ENCODE measurements around the gene IL16.

IL16 gene

DNA sequence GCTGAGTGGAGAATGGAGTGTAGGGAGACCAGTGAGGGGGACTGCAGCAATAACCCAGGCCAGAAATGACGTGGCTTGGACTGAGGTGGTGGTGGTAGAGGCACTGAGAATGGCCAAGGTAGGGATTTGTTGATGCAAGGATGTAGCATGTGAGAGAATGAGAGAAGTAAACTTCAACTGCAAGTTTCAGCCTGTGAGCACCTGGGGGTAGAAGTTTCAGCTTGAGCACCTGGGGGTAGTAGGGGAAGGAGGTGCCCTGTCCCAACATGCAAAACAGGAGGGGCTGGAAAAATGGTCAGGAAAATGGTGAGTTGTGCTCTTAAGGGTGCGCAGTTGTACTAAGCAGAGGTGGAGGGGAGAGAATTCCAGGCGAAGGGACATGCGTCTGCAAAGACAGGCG is 31.0 kb downstream of the IL16 start:
- H3K27ac ChIP-seq = no peak overlapping the region
- intact Hi-C loops (cut with DNase I; ENCODE audit: low total_unique reads) = no loop called here

DNA sequence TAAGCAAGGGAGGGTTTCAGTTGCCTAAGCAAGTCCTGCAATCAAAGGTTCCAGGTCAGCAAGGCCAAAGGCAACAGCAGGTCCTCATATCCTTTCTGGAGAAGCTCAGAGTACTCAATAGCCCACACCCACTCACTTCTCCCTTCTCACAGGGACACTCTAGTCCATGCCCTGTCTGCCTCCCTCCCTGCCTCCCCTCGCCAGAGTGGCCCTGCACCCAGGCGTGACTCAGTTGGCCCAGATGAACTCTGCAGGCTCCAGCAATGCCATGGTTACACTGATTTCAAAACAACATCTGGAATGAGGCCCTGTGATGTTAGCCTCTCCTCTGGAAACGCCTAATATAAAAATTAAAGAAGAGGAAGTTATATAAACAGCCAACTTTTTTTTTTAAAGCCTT is 32.9 kb downstream of the IL16 start:
- H3K9me3 ChIP-seq = no peaks in the 10 kb centered on the region
- TF ChIP-seq, protein P1, sequence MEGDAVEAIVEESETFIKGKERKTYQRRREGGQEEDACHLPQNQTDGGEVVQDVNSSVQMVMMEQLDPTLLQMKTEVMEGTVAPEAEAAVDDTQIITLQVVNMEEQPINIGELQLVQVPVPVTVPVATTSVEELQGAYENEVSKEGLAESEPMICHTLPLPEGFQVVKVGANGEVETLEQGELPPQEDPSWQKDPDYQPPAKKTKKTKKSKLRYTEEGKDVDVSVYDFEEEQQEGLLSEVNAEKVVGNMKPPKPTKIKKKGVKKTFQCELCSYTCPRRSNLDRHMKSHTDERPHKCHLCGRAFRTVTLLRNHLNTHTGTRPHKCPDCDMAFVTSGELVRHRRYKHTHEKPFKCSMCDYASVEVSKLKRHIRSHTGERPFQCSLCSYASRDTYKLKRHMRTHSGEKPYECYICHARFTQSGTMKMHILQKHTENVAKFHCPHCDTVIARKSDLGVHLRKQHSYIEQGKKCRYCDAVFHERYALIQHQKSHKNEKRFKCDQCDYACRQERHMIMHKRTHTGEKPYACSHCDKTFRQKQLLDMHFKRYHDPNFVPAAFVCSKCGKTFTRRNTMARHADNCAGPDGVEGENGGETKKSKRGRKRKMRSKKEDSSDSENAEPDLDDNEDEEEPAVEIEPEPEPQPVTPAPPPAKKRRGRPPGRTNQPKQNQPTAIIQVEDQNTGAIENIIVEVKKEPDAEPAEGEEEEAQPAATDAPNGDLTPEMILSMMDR (IDR thresholded peaks at IDR 0.05) = no peak
- no peaks in the 10 kb centered on the region for H3K36me3 ChIP-seq
- no peak overlapping the region for H3K27ac ChIP-seq
- H3K27me3 ChIP-seq = no peaks in the 10 kb centered on the region
- peaks cover 0 to 7% (median 0%) of the 10 kb centered on the region in 4 donors for H3K4me1 ChIP-seq
- H3K4me3 ChIP-seq = no peak overlapping the region
- DNase-seq = peak; percentile 75 to 87
- intact Hi-C loops (cut with DNase I; ENCODE audit: low total_unique reads) = no loop called here

More for the DNA sequence above, 31.0 kb downstream of the IL16 start:
- no peak overlapping the region for H3K4me3 ChIP-seq
- H3K9me3 ChIP-seq = no peaks in the 10 kb centered on the region
- no peaks in the 10 kb centered on the region for H3K36me3 ChIP-seq
- TF ChIP-seq, protein P1 (IDR thresholded peaks at IDR 0.05) = no peak
- peaks cover 0 to 14% (median 0%) of the 10 kb centered on the region in 4 donors for H3K4me1 ChIP-seq
- H3K27me3 ChIP-seq = no peaks in the 10 kb centered on the region
- DNase-seq = no peak

DNA sequence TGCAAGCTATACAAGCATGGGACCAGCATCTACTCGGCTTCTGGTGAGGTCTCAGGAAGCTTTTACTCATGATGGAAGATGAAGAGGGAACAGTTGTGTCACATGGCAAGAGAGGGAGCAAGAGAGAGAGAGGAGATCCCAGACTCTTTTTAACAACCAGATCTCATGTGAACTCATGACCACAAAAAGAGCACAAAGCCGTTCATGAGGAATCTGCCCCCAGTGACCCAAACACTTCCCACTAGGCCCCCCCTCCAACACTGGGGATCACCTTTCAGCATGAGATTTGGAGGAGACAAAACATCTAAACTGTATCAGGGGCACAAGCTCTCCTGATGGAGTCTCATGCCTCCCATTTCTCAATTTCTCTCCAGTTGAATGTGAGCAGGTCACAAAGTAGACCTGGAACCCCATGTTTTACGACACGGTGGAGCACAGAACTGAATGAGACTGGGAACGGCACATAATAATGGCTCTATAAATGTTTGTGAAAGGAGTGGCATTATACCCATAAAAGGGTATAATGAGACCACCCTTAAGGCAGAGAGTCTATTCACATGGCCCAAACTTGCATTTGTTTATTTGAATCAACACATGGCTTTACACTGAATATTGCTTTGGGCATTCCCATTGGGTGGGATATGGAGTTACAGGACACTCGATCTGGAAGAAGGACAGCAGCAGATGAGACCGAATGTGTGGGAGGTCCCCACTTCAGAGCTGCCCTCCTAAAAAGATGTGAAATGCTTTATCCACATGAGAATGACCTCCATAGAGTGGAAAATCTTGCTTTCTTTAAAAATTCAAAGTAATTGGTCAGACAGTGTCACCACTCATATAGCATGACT is 38.8 kb downstream of the IL16 start:
- TF ChIP-seq, protein P1 (IDR thresholded peaks at IDR 0.05) = no peak
- H3K36me3 ChIP-seq = no peaks in the 10 kb centered on the region
- no peak overlapping the region for H3K4me3 ChIP-seq
- intact Hi-C loops (cut with DNase I; ENCODE audit: low total_unique reads) = no loop called here
- no peaks in the 10 kb centered on the region for H3K9me3 ChIP-seq
- H3K27me3 ChIP-seq = no peaks in the 10 kb centered on the region
- peak overlapping the region in 1 of 2 donors; percentile 31 for H3K27ac ChIP-seq
- peaks cover 0 to 3% (median 0%) of the 10 kb centered on the region in 4 donors for H3K4me1 ChIP-seq
- no peak for DNase-seq

DNA sequence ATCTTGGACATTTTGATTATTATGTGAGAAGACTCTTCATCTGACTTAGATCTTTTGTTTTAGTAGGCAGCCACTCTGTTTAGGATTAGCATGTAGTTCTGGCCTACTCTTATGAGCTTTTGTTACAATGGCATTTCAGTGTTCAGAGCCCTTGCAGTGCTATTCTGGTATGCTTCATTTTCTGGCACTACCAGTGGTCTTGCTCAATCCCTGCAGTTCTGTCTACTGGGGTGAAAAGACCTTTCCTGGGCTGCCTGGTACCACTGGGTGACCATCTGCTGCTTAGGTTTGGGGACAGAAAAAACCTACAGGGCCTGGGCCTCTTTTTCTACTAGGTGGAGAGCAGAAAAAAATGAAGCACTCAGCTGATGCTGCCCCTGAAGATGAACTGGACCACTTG is 42.5 kb downstream of the IL16 start:
- peak in 1 of 2 donors; percentile 45 for DNase-seq
- TF ChIP-seq, protein P1 (IDR thresholded peaks at IDR 0.05) = no peak

DNA sequence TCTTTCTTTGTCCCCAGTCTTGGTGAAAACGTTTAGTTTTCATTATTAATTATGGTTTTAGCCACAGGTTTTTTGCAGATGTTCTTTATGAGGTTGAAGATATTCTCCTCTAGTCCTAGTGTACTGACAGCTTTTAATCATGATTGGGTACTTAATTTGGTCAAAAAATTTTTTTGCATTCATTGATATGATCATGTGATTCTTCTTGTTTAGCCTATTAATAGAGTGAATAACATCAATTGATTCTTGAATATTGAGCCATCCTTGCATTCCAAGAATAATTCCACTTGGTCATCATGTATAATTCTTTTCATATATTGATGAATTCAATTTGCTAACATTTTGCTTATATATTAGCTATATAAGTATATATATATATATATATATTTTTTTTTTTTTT is 46.1 kb downstream of the IL16 start:
- intact Hi-C loops (cut with DNase I; ENCODE audit: low total_unique reads) = no loop called here
- H3K36me3 ChIP-seq = peaks cover 0 to 4% (median 0%) of the 10 kb centered on the region in 3 donors
- H3K27me3 ChIP-seq = no peaks in the 10 kb centered on the region
- no peak for DNase-seq
- peaks cover 0 to 3% (median 0%) of the 10 kb centered on the region in 4 donors for H3K4me1 ChIP-seq
- H3K9me3 ChIP-seq = peaks cover 0 to 18% (median 9%) of the 10 kb centered on the region in 3 donors
- H3K4me3 ChIP-seq = no peak overlapping the region
- H3K27ac ChIP-seq = no peak overlapping the region
- TF ChIP-seq, protein P1 (IDR thresholded peaks at IDR 0.05) = no peak

More for the DNA sequence above, 42.5 kb downstream of the IL16 start:
- intact Hi-C loops (cut with DNase I; ENCODE audit: low total_unique reads) = no loop called here
- Histone ChIP-seq H3K9me3 (peaks cover 0 to 18% (median 9%) of the 10 kb centered on the region in 3 donors), H3K4me1 (peaks cover 0 to 3% (median 0%) of the 10 kb centered on the region in 4 donors), H3K4me3 (no peak overlapping the region), H3K36me3 (peaks cover 0 to 4% (median 0%) of the 10 kb centered on the region in 3 donors), H3K27ac (no peak overlapping the region), H3K27me3 (no peaks in the 10 kb centered on the region)

Data from tibial artery (tissue), 4 donors.